GM12878 (cell line): ENCODE measurements around the gene POLN.

Experiments
- CTCF ChIP-seq, 3 experiments: IDR thresholded peaks in 2 of 3; conservative IDR thresholded peaks in 1 of 3; 2 replicates each; pipeline ENCODE4 v1.5.1; 2011; ENCODE audit warnings: low read depth in 3 of 3, low read length in 3 of 3, mild to moderate bottlenecking in 3 of 3, control low read depth in 2 of 3, moderate library complexity in 2 of 3, inconsistent platforms in 1 of 3, mixed read lengths in 1 of 3; ENCODE audit not compliant: control insufficient read depth in 2 of 3, insufficient read depth in 1 of 3; ENCODE audit errors: extremely low read depth in 1 of 3
- IRF4 ChIP-seq: IDR thresholded peaks from 2 replicates; pipeline ENCODE4 v1.6.1; 2011; ENCODE audit warnings: low read depth, low read length
- POLR2A ChIP-seq: IDR thresholded peaks from 2 replicates; pipeline ENCODE4 v1.6.1; 2011; ENCODE audit warnings: low read depth, mild to moderate bottlenecking, low read length

GRCh38 chr4:2262944-2263250, 21.0 kb upstream of the POLN start:
- TF ChIP-seq POLR2A: no peak
- no peak for TF ChIP-seq CTCF (IDR thresholded peaks at IDR 0.05 in 2 of 3, conservative IDR thresholded peaks at IDR 0.05 in 1 of 3; ENCODE audit: control insufficient read depth in 2 of 3, extremely low read depth in 1 of 3, insufficient read depth in 1 of 3, low read depth in 3 of 3, low read length in 3 of 3)
- TF ChIP-seq IRF4: no peak
